Measurements from ENCODE around the gene SEPTIN2. TPM values are rescaled to one million over a fixed set of nuclear protein-coding genes. Genes with fewer than 3 reads are reported as not detected.

SEPTIN2 gene
- total and polyA plus RNA-seq, 2 donors (not counting 3 experiments of a cell fraction or from before 2014, with no cell fraction given) = 427 to 512 TPM

GRCh38 chr2:241275504-241275903 lies 40.2 kb upstream of the SEPTIN2 start:
- Histone ChIP-seq H3K36me3 (ENCODE audit: control insufficient read depth in 2 of 2, extremely low read depth in 1 of 2, insufficient read depth in 2 of 2, low read length in 2 of 2) (no peaks in the 10 kb centered on the region), H3K9me3 (replicated peaks; ENCODE audit: control insufficient read depth, insufficient read depth, low read length) (no peaks in the 10 kb centered on the region), H3K4me3 (replicated peaks in 1 of 3; ENCODE audit: insufficient read depth in 1 of 3, low read depth in 1 of 3, low read length in 3 of 3) (no peak overlapping the region), H3K9ac (replicated peaks; ENCODE audit: extremely low read depth, insufficient read depth, low read length) (no peak overlapping the region), H3K9me1 (replicated peaks; ENCODE audit: control insufficient read depth, extremely low read depth, insufficient read depth, low read length) (no peaks in the 10 kb centered on the region), H2AFZ (ENCODE audit: low read depth, low read length) (no peak overlapping the region), H3K27ac (ENCODE audit: insufficient read depth, low read depth, low read length) (no peak overlapping the region), H3K4me2 (ENCODE audit: insufficient read depth, low read length) (no peak overlapping the region), H4K20me1 (replicated peaks; ENCODE audit: control insufficient read depth, extremely low read depth, insufficient read depth, low read length) (peaks cover 5% of the 10 kb centered on the region), H3K79me2 (ENCODE audit: control insufficient read depth, insufficient read depth, low read length) (peaks cover 56% of the 10 kb centered on the region), H3K27me3 (ENCODE audit: control insufficient read depth in 2 of 2, insufficient read depth in 2 of 2, low read length in 2 of 2) (no peaks in the 10 kb centered on the region), H3K4me1 (ENCODE audit: control insufficient read depth, extremely low read depth, insufficient read depth, low read length) (peaks cover 18% of the 10 kb centered on the region)
- ChIA-PET CTCF (interaction anchor here (0.7 to 1.2 kb wide), 5 partner anchors 8 to 424 kb away, joined by 3 to 4 read pairs (median 4); partner anchors contain the start of gene SEPTIN2), POLR2A (no interaction called here)
- no peak for FAIRE-seq
- no peak for DNase-seq (ENCODE audit: low read depth, low spot score)
- dilution Hi-C loops (cut with MboI; ENCODE audit: extremely low pct_ligation_motif_present, low sequenced_read_pairs) = no loop called here
- intact Hi-C loops (cut with micrococcal nuclease) = no loop called here
- BruUV-seq (replicated peaks) = no TSS peak
- no peak for TF ChIP-seq POLR2AphosphoS5 (IDR thresholded peaks at IDR 0.05; ENCODE audit: insufficient read depth, low read depth, low read length)
- TF ChIP-seq EZH2 (IDR thresholded peaks at IDR 0.05; ENCODE audit: borderline replicate concordance, low read depth, low read length, severe bottlenecking) = no peak
- no peak for TF ChIP-seq JUN (IDR thresholded peaks at IDR 0.05; ENCODE audit: borderline replicate concordance, insufficient read depth, insufficient read length, low read depth)
- no peak for TF ChIP-seq POLR2A (IDR thresholded peaks at IDR 0.05; ENCODE audit: low read depth, low read length)
- no peak for TF ChIP-seq CTCF (IDR thresholded peaks at IDR 0.05; ENCODE audit: extremely low read depth in 1 of 2, insufficient read depth in 1 of 2, low read depth in 1 of 2, low read length in 2 of 2)
- no peak for TF ChIP-seq MYC (IDR thresholded peaks at IDR 0.05; ENCODE audit: low read depth, low read length)
- no peak for TF ChIP-seq GATA2 (IDR thresholded peaks at IDR 0.05; ENCODE audit: insufficient read depth, insufficient read length, low read depth, low read length)
